HepG2 (cell line): Measurements from ENCODE around the gene SAMM50. TPM values are rescaled to one million over a fixed set of nuclear protein-coding genes. Genes with fewer than 3 reads are reported as not detected.

ENCODE experiments used
- ARID2 ChIP-seq: sonication (generic); formaldehyde crosslinking; IDR thresholded peaks from 2 replicates; pipeline ENCODE4 v1.8.1; 2022; ENCODE audit warnings: mild to moderate bottlenecking, missing genetic modification reagents, borderline replicate concordance
- DRAP1 ChIP-seq: IDR thresholded peaks from 2 replicates; pipeline ENCODE4 v1.6.1; 2016; ENCODE audit warnings: missing genetic modification reagents, missing compliant biosample characterization
- ETS1 ChIP-seq: sonication (generic); formaldehyde crosslinking; IDR thresholded peaks from 2 replicates; pipeline ENCODE4 v1.4.0; 2020; ENCODE audit warnings: missing genetic modification reagents
- FOXK1 ChIP-seq: sonication (generic); formaldehyde crosslinking; IDR thresholded peaks from 2 replicates; pipeline ENCODE4 v1.4.0; 2020; ENCODE audit warnings: low read depth, missing genetic modification reagents, borderline replicate concordance
- HMGA1 ChIP-seq: sonication (generic); formaldehyde crosslinking; conservative IDR thresholded peaks from 2 replicates; pipeline ENCODE4 v1.4.0; 2020; ENCODE audit warnings: missing genetic modification reagents
- HOXA5 ChIP-seq: sonication (generic); formaldehyde crosslinking; IDR thresholded peaks from 2 replicates; pipeline ENCODE4 v1.4.0; 2020; ENCODE audit warnings: missing genetic modification reagents
- MBNL3 ChIP-seq: fragments of 250-450 bp; sonication (Bioruptor Pico); conservative IDR thresholded peaks from 2 replicates; pipeline ENCODE4 v1.8.0; 2022; ENCODE audit warnings: mild to moderate bottlenecking, inconsistent platforms
- MTA3 ChIP-seq: sonication (generic); formaldehyde crosslinking; IDR thresholded peaks from 2 replicates; pipeline ENCODE4 v1.4.0; 2020; ENCODE audit warnings: missing genetic modification reagents
- MTF2 ChIP-seq: sonication (generic); formaldehyde crosslinking; IDR thresholded peaks from 2 replicates; pipeline ENCODE4 v1.5.0; 2020; ENCODE audit warnings: missing genetic modification reagents, borderline replicate concordance
- NCOA5 ChIP-seq: sonication (generic); formaldehyde crosslinking; IDR thresholded peaks from 2 replicates; pipeline ENCODE4 v1.4.0; 2020; ENCODE audit warnings: missing genetic modification reagents
- NR3C1 ChIP-seq: sonication (generic); formaldehyde crosslinking; IDR thresholded peaks from 2 replicates; pipeline ENCODE4 v1.4.0; 2020; ENCODE audit warnings: missing genetic modification reagents
- PRMT3 ChIP-seq: sonication (generic); formaldehyde crosslinking; IDR thresholded peaks from 2 replicates; pipeline ENCODE4 v1.8.1; 2022; ENCODE audit warnings: low read depth, mild to moderate bottlenecking, moderate library complexity, missing genetic modification reagents, borderline replicate concordance
- ZBTB38 ChIP-seq: sonication (generic); formaldehyde crosslinking; IDR thresholded peaks from 2 replicates; pipeline ENCODE4 v1.5.1; 2020; ENCODE audit warnings: mild to moderate bottlenecking, missing genetic modification reagents
- ZBTB7B ChIP-seq: sonication (generic); formaldehyde crosslinking; IDR thresholded peaks from 2 replicates; pipeline ENCODE4 v1.4.0; 2020; ENCODE audit warnings: missing genetic modification reagents
- ZFP36 ChIP-seq: fragments of 150-350 bp; IDR thresholded peaks from 2 replicates; pipeline ENCODE4 v1.6.1; 2018; ENCODE audit warnings: borderline replicate concordance, low read length, low read depth; ENCODE audit not compliant: partially characterized antibody
- ZNF143 ChIP-seq: sonication (generic); formaldehyde crosslinking; IDR thresholded peaks from 2 replicates; pipeline ENCODE4 v1.4.0; 2020; ENCODE audit warnings: missing genetic modification reagents
- ZNF350 ChIP-seq: sonication (generic); formaldehyde crosslinking; IDR thresholded peaks from 2 replicates; pipeline ENCODE4 v1.4.0; 2020; ENCODE audit warnings: mild to moderate bottlenecking, low read depth, missing genetic modification reagents, borderline replicate concordance
- ZNF382 ChIP-seq: sonication (generic); formaldehyde crosslinking; IDR thresholded peaks from 2 replicates; pipeline ENCODE4 v1.5.0; 2020; ENCODE audit warnings: missing genetic modification reagents, mild to moderate bottlenecking, borderline replicate concordance
- ZNF446 ChIP-seq: sonication (generic); formaldehyde crosslinking; IDR thresholded peaks from 2 replicates; pipeline ENCODE4 v1.5.0; 2020; ENCODE audit warnings: mild to moderate bottlenecking, missing genetic modification reagents
- ZNF629 ChIP-seq: sonication (generic); formaldehyde crosslinking; conservative IDR thresholded peaks from 2 replicates; pipeline ENCODE4 v1.5.0; 2020; ENCODE audit warnings: missing genetic modification reagents
- ZNF776 ChIP-seq: sonication (generic); formaldehyde crosslinking; IDR thresholded peaks from 2 replicates; pipeline ENCODE4 v1.4.0; 2020; ENCODE audit warnings: mild to moderate bottlenecking, missing genetic modification reagents
- ZZZ3 ChIP-seq: sonication (generic); formaldehyde crosslinking; IDR thresholded peaks from 2 replicates; pipeline ENCODE4 v1.4.0; 2020; ENCODE audit warnings: missing genetic modification reagents, mild to moderate bottlenecking, borderline replicate concordance
- polyA plus RNA-seq, 8 experiments: library from polyadenylated mRNA; depleted of rRNA in 3 of 8; stranded (reverse) in 7 of 8; unstranded in 1 of 8; fragments of >200 nt; fragmentation: Illumina TruSeq in 4 of 8; extraction: Trizol in 4 of 8; gene quantifications; 2 replicates each; pipeline versions ENCODE4 v1.2.1 to v1.2.3, GENCODE V29; 2011 to 2016; ENCODE audit warnings: low read depth in 4 of 8, missing spikeins in 1 of 8, mixed read lengths in 1 of 8; ENCODE audit not compliant: insufficient read depth in 1 of 8
- total RNA-seq, 5 experiments: library from RNA; depleted of rRNA; stranded (reverse); fragments of >200 nt; fragmentation: Illumina TruSeq; extraction: Trizol; gene quantifications; 2 replicates each; pipeline ENCODE4 v1.2.3, GENCODE V29; 2016; ENCODE audit warnings: low read depth in 1 of 5
- TF ChIP-seq, protein P1 (sequence below): sonication (generic); formaldehyde crosslinking; IDR thresholded peaks from 2 replicates; pipeline ENCODE4 v1.5.1; 2020; ENCODE audit warnings: missing genetic modification reagents, mild to moderate bottlenecking, borderline replicate concordance
- TF ChIP-seq, protein P2 (sequence below): sonication (generic); formaldehyde crosslinking; IDR thresholded peaks from 2 replicates; pipeline ENCODE4 v1.8.0; 2022; ENCODE audit warnings: mild to moderate bottlenecking, missing genetic modification reagents, borderline replicate concordance
- TF ChIP-seq, protein P3 (sequence below): sonication (generic); formaldehyde crosslinking; IDR thresholded peaks from 2 replicates; pipeline ENCODE4 v1.5.0; 2020; ENCODE audit warnings: missing genetic modification reagents

Gene SAMM50
- total and polyA plus RNA-seq, 2 of the 13 experiments (the other 11 are each of a cell fraction or from before 2014, with no cell fraction given): 34.7 to 63.4 TPM

DNA sequence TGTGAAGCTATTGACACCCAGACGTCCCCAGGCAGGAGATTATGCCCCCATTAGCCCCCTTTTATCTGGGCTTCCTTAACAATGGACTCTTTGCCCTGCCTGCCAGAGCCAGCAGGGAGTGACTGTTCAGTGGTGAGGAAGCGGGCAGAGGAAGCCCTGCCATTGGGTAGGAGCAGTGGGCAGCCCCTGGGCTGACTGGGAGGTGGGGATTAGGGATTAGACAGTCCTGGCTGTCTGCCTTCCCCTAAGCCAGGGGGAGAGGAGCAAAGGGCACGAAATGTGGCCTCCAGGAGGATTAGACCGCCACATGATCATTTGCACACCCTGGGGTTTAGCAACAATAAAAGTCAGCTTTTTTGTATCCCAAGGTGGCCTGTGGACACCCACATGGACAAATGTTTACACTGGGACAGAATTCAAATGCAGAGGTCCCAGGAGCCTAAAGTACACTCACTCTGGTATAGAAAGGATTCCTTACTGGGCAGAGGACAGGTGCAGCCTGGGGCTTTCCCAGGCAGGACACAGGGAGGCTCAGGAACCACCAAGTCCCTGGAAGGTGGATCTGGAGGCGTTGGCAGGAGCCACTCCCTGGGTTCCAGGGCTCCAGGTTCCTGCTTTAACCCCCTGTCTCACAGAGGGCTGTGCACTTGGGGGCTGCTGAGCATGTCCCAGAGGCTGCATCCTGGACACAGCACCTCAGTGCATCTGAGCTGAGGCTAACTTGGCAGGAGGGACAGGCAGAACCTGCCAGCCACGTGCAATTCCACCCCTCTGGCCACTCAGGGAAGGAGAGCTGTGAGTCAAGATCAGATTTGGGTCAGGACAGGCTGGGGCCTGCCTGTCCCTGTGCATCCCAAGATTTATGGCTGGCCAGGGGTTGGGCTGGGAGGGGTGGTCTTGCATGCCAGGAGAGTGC, 29.6 kb upstream of the SAMM50 start (continued):
- TF ChIP-seq, protein P1, sequence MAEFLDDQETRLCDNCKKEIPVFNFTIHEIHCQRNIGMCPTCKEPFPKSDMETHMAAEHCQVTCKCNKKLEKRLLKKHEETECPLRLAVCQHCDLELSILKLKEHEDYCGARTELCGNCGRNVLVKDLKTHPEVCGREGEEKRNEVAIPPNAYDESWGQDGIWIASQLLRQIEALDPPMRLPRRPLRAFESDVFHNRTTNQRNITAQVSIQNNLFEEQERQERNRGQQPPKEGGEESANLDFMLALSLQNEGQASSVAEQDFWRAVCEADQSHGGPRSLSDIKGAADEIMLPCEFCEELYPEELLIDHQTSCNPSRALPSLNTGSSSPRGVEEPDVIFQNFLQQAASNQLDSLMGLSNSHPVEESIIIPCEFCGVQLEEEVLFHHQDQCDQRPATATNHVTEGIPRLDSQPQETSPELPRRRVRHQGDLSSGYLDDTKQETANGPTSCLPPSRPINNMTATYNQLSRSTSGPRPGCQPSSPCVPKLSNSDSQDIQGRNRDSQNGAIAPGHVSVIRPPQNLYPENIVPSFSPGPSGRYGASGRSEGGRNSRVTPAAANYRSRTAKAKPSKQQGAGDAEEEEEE (CRISPR knock-in tag): no peak
- no peak for TF ChIP-seq MTF2 (CRISPR knock-in tag)
- peak; percentile 39; the same call in 1 of the 2 replicates for TF ChIP-seq FOXK1 (CRISPR knock-in tag)
- TF ChIP-seq ZNF382 (CRISPR knock-in tag): no peak
- TF ChIP-seq ZNF776 (CRISPR knock-in tag): no peak
- TF ChIP-seq ZBTB7B: 0 out of 2 replicates have a peak, but pooled peaks have one; percentile 81
- TF ChIP-seq ZFP36: no peak
- TF ChIP-seq ZNF446: no peak
- peak; percentile 46; the same call in 1 of the 2 replicates for TF ChIP-seq ZNF629 (CRISPR knock-in tag)
- TF ChIP-seq MBNL3 (CRISPR knock-in tag): no peak
- no peak for TF ChIP-seq ETS1 (CRISPR knock-in tag)
- TF ChIP-seq HMGA1 (CRISPR knock-in tag): no peak
- no peak for TF ChIP-seq NCOA5 (CRISPR knock-in tag)
- TF ChIP-seq NR3C1 (CRISPR knock-in tag): no peak
- no peak for TF ChIP-seq PRMT3
- TF ChIP-seq ZZZ3: no peak
- no peak for TF ChIP-seq HOXA5 (CRISPR knock-in tag)
- TF ChIP-seq DRAP1: peak; percentile 89
- peak; percentile 25; the same call in 1 of the 2 replicates for TF ChIP-seq ZNF350 (CRISPR knock-in tag)
- no peak for TF ChIP-seq ARID2 (CRISPR knock-in tag)
- TF ChIP-seq, protein P2, sequence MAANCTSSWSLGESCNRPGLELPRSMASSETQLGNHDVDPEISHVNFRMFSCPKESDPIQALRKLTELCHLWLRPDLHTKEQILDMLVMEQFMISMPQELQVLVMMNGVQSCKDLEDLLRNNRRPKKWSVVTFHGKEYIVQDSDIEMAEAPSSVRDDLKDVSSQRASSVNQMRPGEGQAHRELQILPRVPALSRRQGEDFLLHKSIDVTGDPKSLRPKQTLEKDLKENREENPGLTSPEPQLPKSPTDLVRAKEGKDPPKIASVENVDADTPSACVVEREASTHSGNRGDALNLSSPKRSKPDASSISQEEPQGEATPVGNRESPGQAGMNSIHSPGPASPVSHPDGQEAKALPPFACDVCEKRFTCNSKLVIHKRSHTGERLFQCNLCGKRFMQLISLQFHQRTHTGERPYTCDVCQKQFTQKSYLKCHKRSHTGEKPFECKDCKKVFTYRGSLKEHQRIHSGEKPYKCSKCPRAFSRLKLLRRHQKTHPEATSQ (CRISPR knock-in tag): no peak
- TF ChIP-seq ZBTB38: no peak
- TF ChIP-seq ZNF143: no peak
- no peak for TF ChIP-seq MTA3 (CRISPR knock-in tag)
- TF ChIP-seq, protein P3, sequence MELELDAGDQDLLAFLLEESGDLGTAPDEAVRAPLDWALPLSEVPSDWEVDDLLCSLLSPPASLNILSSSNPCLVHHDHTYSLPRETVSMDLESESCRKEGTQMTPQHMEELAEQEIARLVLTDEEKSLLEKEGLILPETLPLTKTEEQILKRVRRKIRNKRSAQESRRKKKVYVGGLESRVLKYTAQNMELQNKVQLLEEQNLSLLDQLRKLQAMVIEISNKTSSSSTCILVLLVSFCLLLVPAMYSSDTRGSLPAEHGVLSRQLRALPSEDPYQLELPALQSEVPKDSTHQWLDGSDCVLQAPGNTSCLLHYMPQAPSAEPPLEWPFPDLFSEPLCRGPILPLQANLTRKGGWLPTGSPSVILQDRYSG (CRISPR knock-in tag): no peak
